Fibroblast of skin of left biceps (primary cell): Measurements from ENCODE around the gene POFUT1.

ENCODE experiments used
- DNase-seq, 2 experiments: peaks; one replicate each; pipeline ENCODE4 v3.0.0-alpha.2; 2013; ENCODE audit warnings: low read depth in 2 of 2

Gene POFUT1

DNA sequence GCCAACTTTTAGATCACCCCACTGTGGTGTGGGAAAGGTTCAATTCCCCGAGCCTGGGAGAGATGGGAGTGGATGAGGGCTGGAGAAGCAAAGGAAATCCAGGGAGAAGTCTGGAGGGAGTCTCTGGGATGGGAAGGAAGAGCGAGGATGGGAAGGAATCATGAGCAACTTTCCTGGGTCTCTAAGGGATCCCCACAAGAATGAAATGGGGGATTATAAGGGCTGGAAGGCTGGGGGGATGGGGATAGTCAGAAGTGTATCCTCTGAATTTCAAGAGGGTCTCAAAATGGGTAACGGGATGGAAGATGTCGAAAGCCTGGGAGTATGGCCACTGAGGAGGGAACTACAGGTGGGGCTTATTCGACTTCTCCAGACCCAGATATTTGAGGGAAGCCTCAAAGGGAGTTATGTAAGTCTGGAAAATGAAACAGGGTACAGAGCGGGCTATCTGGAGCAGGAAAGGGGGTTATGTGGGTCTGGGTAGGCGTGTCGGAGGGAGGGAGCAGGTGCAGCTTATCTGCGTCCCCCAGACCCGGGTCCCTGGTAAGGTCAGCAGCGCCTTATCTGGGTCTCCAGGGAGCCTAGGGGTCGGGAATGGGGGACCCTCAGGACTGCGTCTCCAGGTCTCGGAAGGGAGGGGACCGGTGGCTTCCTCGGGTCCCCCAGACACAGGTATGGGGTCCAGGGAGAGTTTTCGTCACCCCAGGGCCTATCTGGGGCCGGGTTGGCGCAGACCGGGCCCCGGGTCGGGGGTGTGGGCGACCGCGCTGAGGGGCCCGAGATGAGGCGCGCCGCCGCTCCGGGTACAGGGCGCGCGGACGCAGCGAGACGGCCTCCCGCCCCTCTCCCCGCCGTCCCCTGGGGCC, 687 bp upstream of the POFUT1 start:
- no peak for DNase-seq

DNA sequence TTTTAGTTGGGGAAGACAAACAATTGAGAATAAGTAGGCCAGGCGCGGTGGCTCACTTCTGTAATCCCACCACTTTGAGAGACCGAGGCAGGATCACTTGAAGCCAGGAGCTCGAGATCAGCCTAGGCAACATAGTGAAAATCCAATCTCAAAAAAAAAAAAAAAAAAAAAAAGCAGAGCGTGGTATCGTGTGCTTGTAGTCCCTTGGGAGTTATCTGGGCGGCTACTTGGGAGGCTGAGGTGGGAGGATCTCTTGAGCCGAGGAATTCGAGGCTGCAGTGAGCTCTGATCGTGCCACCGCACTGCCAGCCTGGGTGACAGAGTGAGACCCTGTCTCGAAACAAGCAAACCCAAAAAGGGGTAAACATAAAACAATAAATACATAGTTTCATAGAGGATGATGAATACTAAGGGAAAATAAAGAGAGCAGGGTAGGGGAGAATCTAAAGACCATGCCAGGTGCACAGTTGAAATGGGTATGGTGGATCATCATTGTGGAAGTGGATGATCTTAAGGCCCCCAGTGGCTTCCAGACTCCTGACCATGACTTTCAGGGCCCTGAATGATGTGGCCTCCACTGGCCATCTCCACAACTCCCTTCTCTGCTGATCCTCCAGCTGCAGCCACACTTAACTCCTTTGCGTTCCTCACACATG, 947 bp downstream of the POFUT1 start:
- no peak for DNase-seq

DNA sequence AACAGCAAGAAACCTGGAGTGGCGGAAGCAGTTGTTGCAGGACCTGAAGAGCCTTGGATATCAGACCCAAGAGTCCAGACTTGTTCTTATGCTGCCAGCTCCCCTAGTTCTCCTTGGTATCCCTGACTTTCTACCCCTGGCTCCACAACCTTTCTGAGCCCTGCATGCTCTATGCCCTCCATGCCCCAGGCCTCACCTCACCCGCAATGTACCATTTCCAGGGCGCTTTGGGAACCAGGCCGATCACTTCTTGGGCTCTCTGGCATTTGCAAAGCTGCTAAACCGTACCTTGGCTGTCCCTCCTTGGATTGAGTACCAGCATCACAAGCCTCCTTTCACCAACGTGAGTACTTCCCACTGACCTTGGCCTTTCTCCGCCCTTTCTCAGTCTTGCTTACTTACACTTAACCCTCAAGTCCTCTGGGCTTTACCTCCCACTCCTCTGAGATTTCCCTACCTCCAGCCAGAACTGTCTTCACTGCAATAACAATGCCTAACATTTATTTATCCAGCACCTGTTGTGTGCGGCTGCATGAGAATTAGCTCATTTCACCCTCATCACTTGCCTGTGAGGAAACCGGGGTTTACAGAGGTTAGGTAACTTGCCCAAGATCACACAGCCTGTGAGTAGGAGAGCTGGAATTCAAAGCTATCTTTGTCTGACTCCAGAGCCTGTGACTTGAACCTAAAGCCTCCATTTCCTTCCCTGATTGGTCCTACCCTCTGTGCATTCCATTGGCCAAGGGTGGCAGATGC, 2.3 kb downstream of the POFUT1 start:
- DNase-seq: no peak

DNA sequence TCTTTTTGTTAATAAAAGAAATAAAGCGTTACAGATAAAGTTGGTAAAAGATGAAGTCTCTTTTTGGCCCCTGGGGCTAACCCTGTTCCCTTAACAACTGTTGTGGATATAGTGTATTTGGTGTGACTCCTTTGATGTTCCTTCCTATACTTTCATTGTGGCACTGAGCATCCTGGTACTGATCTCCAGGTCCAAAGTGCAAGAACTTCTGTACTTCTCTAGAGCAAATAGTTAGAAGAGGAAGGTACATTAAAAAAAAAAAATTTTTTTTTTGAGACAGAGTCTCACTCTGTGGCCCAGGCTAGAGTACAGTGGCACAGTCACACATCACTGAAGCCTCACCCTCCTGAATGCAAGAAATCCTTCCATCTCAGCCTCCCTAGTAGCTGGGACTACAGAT, 6.2 kb downstream of the POFUT1 start:
- DNase-seq: no peak

DNA sequence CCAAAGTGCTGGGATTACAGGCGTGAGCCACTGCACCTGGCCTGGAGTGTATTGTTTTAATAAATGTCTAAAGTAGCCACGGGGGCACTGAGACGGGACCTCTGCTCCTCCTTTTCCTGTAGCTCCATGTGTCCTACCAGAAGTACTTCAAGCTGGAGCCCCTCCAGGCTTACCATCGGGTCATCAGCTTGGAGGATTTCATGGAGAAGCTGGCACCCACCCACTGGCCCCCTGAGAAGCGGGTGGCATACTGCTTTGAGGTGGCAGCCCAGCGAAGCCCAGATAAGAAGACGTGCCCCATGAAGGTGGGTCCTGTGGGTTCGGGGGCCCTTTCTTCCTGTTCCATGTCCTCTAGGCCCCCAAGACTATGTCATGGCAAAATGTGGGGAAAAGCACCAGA, 7.5 kb downstream of the POFUT1 start:
- no peak for DNase-seq

DNA sequence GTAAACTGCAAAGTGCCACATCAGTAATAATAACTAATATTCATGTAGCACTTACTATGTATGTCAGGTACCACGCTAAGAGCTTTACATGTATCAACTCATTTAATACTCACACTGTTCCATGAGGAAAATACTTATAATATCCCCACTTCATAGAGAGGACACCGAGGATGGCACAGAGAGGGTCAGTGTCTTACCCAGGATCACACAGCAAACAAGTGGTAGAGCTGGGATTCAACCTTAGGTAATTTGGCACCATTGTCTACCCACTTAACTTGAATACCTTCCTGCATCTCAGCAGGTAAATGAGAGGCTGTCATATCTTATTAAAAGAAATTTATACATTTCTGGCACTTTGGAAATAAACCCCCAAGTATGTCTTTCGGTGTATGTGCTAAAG, 8.0 kb downstream of the POFUT1 start:
- DNase-seq: no peak

DNA sequence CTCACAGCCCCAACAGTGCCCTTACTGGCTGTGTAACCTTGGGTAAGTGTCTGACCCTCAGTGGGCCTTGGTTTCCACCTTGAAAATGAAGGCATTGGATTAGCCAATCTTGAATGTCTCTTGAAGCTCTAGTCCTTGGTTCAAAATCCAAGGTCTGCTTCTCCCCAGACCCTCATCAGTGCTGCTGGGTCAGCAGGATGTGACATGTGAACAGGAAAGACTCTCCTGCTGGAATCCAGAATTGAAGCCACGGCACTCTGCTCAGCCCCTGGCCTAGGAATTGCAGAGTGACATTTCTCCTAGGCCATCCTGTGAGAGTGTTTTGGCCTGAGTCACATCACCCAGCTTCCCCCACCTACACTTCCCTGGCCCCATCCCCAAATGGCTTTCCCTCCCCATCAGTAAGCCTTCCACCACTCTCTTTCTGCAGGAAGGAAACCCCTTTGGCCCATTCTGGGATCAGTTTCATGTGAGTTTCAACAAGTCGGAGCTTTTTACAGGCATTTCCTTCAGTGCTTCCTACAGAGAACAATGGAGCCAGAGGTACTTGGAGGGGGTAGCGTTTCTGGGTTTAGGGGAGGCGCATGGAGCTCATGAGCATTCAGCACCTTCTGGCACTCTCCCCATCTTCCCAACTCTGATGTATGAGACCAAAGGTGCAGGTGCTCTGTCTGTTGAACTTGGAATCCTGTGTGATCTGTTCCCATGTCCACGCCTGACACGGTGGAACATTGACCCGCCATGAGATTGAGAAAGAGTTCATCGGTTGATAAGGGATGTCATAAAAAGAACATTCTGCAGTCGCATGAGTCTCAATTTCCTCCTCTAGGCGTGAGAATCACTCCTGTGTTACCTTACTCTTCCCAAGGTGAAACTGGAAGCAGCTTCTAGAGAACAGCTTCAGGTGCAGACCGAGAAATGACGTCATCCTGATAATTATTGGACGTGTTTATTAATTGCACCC, 8.8 kb downstream of the POFUT1 start:
- DNase-seq: no peak

DNA sequence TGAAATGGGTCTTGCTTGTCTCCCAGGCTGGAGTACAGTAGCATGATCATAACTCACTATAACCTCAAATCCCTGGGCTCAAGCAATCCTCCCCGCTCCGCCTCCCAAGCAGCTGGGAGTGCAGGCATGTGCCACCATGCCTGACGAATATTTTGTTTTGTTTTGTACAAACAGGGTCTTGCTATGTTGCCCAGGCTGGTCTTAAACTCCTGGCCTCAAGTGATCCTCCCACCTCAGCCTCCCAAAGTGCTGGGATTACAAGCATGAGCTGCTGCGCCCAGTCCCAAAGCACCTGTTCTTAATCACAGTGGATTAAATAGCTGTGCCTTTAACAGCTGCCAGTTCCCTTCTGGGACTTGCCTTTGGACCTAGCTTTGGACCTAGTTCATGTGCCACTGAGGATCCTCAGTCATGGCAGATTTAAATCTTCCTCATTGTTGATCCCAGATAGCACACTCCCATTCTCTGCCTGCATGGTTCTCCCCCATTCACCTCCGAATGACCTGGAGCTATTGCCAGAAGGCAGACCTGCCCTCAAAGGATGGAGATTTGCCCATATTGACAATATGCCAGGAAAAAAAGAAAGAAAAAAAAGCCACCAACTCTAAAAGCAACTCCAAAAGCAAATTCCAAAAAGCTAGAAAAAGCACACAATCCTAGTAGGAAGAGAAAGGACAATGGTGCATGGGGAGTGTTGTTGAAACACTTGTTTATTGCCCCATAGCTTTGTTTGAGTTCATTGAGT, 10.6 kb downstream of the POFUT1 start:
- DNase-seq: no peak

DNA sequence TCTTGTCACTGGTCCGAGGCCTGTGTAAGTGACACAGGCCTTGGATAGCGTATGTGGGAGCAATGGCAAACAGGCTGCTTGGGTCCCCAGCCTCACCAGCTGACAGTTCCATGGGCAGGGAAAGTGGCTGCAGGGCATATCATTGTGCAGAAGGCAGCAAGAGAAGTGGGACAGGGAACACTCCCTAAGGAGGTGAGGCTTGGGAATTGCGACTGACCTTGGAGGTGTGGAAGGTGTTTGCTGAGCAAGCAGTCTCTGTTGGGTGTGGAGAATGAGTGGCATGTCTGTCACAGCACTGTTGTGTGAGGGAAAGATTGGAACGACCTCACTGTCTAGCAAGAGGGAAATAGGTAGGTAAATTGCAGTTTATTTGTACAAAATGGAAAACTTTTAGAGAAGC, 16.8 kb downstream of the POFUT1 start:
- DNase-seq: no peak

DNA sequence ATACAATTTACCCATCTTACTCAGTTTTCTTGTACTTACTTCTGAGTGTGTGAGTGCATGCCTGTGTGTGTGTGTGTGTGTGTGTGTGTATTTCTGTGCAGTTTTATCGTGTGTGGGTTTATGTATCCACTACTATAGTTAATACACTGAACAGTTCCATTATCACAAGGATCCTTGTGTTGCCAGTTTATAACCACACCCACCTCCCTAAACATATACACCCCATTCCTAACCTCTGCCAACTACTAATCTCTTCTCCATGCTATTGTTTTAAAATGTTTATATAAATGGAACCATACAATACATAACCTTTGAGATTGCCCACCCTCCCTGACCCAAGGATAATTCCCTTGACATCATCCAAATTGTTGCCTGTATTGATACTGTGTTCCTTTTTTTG, 18.7 kb downstream of the POFUT1 start:
- no peak for DNase-seq

DNA sequence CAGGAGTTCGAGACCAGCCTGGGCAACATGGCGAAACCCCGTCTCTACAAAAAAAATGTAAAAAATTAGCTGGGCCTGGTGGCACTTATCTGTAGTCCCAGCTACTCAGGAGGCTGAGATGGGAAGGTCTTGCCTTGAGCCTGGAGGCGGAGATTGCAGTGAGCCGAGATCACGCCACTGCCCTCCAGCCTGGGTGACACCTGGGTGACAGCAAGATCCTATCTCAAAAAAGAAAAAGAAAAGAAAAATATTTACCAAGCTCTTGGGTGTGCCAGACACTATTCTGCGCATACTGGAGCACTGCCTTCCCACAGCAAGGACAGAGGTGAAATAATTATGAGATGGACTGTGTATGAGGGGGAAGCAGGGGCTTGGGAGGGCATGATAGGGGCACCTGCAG, 19.6 kb downstream of the POFUT1 start:
- no peak for DNase-seq

DNA sequence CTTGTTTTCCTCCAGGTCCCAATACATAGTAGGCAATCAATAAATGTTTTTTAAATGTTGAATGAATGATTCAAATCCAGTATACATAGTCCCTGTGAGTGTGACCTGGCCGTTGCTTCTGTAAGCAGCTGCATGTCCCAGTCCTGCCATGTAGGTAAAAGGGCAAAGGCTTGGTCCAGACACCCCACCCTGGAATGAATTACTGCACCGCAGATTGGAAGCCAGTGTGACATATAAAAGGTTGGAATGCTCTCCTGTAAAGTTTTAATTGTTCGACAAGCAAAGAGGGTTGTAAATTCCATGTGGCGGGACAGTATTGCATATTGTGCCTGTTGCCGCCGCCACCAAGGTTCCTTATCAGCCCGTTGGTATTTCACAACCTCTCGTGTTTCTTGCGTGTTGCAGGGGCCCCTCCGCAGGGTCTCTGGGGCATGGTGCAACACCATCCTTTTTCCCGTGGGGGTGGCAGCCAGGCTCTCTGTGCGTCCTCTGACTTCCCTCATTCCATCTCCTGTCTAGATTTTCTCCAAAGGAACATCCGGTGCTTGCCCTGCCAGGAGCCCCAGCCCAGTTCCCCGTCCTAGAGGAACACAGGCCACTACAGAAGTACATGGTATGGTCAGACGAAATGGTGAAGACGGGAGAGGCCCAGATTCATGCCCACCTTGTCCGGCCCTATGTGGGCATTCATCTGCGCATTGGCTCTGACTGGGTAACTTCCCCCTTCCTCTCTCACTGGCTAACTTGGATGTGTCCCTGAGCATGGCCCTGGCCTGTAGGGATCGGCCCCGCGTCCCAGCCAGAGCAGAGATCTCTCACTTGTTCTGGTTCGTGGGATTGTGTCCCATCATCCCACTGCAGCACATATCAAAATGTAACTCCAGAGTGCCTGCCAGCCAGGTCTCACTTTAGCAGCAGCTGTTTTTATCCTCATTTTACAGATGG, 20.3 kb downstream of the POFUT1 start:
- DNase-seq: no peak

DNA sequence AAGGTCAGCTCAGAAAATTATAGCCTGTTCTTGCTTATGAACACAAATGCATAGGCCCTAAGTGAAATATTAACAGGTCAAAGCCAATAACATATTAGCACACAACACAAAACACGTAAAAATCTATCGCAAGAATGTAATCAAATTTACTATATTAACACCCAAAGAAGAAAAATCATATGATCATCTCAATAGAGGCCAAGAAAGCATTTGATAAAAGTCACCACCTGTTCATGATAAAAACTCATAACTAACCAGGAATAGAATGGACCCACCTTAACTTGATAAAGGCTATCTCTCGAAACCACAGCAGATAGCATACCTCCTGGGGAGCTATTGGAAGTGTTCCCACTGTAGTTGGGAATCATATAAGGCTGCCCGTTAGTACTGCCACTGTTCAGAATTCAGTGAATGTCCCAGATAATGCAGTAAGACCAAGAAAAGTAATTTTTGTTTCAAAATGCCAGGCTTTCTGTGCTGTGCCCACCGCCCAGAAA, 21.6 kb downstream of the POFUT1 start:
- DNase-seq: no peak

DNA sequence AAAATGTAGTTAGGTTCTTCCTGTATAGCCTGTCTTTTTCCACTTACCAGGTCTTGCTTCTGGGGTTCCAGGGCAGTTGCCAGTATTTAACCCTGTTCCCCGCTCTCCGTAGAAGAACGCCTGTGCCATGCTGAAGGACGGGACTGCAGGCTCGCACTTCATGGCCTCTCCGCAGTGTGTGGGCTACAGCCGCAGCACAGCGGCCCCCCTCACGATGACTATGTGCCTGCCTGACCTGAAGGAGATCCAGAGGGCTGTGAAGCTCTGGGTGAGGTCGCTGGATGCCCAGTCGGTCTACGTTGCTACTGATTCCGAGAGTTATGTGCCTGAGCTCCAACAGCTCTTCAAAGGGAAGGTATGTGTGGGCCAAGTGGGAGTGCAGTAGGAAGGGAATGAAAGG, 23.0 kb downstream of the POFUT1 start:
- no peak for DNase-seq

DNA sequence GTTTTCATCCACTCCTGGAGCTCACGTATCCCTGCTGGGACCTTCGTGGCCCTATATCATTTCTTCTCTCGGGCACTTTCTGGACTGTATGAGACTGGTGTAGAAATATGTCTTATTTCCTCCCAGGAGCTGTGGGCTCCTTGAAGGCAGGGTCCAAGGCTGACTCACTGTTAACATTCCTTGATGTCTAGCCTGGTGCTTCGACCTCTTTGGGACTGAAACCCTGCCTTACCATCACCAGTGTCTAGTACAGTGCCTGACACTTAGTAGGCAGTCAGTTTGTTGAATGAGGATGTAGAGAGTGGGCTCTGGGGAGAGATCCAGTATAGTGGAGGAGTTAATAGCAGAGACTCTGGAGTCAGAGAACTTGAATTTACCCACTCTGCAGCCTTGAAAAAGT, 23.6 kb downstream of the POFUT1 start:
- DNase-seq: no peak

DNA sequence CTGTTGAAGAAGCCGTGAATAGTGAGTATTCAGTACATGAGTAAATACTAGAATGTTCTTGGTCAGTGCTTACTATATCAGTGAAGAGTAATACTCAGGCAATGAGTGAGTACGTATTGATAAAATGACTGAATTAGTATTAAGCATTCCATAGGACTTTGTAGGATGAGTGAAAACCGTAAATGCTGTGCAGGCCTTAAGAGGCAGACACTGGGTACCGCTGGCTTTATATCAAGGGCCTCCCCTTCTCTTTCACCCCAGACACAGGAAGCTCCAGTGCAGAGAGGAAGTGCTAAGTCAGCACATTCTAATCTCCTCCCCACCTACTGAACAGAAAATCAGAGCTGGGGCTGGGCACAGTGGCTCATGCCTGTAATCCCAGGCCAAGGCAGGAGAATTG, 24.2 kb downstream of the POFUT1 start:
- DNase-seq: no peak

DNA sequence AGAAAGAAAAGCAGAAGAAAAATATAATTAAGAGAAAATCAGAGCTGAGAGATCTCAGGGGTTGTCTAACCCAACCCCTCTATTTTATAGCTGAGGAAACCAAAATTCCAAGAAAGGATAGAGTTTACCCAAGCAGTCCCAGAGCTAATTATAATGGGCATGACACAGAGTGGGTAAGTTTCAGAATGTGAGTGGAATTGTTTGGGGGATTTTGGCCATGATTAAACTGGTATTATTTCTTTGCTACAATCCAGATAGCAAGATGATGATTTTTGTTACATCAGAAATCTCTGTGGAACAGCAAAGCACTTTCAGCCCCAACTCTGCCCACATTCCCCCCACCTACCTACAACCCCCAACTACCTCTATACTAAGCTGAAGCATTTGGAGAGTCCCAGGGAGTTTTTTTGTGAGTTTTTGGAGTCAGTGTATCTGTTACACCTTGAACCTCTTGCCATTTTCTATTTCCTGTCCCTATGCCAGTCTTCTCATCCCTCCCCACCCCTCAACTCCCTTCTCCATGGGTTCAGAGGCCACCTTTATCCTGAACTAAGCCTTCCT, 24.7 kb downstream of the POFUT1 start:
- no peak for DNase-seq

DNA sequence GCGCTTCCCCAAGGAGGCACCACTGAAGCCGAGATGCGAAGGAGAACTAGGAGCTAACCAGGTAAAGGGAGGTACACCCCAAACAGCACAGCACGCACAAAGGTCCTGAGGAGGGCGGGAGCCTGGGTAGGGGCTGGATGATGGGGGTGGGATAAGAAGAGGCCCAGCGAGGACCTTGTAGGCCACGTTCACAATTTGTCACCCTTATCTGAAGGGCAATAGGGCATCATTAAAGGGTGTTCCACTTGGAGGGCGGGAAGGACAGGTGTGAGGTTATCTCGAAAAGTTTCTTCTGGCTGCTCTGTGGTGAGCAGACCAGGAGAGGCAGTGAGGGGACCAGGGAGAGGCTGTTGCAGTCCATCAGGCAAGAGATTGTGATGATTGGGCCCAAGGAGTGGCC, 25.6 kb downstream of the POFUT1 start:
- no peak for DNase-seq

DNA sequence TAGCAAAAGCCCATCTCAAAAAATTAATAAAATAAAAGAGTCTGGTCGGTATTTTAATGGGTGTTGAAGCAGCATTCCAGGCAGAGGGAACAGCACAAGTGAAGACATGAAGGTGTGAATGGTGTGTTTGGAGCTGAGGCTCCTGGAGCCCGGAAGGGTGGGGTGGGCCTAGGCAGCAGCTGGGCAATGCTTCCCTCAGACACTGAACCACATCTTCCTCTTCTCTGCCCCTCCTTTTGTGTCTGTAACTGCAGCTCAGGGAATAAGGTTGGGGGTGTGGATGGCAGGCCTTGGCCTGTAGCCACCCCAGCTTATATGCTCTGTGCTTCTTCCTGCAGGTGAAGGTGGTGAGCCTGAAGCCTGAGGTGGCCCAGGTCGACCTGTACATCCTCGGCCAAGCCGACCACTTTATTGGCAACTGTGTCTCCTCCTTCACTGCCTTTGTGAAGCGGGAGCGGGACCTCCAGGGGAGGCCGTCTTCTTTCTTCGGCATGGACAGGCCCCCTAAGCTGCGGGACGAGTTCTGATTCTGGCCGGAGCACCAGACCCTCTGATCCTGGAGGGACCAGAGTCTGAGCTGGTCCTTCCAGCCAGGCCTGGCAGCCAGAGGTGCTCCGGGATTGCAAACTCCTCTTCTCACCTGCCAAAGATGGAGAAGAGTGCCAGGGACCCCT, 26.6 kb downstream of the POFUT1 start:
- DNase-seq: no peak
